Stomach (tissue), 9 donors: ENCODE results near the gene CR1L. TPM values are rescaled to one million over a fixed set of nuclear protein-coding genes. Genes with fewer than 3 reads are reported as not detected.

Experiments used
- DNase-seq, 2 donors: peaks; one replicate each; pipeline versions ENCODE4 v3.0.0 to v3.0.0-alpha.2; 2013 to 2019
- H3K27ac ChIP-seq, 5 donors: fragments of 200-600 bp in 4 of 5; sonication (generic) in 4 of 5; one replicate each; pipeline ENCODE4 v1.5.1; 2013 to 2019; ENCODE audit warnings: mild to moderate bottlenecking in 1 of 5, moderate library complexity in 1 of 5
- H3K27me3 ChIP-seq, 3 donors: fragments of 200-600 bp; sonication (generic); one replicate each; pipeline ENCODE4 v1.5.1; 2017 to 2019; ENCODE audit warnings: mixed run types in 1 of 3
- H3K36me3 ChIP-seq, 4 donors: fragments of 200-600 bp; sonication (generic); 1 replicate in 3 of 4; 2 replicates in 1 of 4; pipeline ENCODE4 v1.5.1; 2016 to 2019
- H3K4me1 ChIP-seq, 4 donors: fragments of 200-600 bp; sonication (generic); one replicate each; pipeline ENCODE4 v1.5.1; 2016 to 2019
- H3K4me3 ChIP-seq, 4 donors: fragments of 200-600 bp; sonication (generic) in 3 of 4; one replicate each; pipeline ENCODE4 v1.5.1; 2016 to 2019; ENCODE audit warnings: mild to moderate bottlenecking in 1 of 4
- H3K9me3 ChIP-seq, 4 donors: fragments of 200-600 bp; sonication (generic); one replicate each; pipeline ENCODE4 v1.5.1; 2016 to 2019
- EP300 ChIP-seq: sonication (generic); formaldehyde crosslinking; IDR thresholded peaks from one replicate; pipeline ENCODE4 v1.6.1; 2017; ENCODE audit warnings: antibody characterized with exemption
- POLR2A ChIP-seq, 4 donors: fragments of 450-650 bp; IDR thresholded peaks; one replicate each; pipeline ENCODE4 v1.6.1; 2016; ENCODE audit warnings: antibody characterized with exemption in 4 of 4, control low read depth in 2 of 4, mild to moderate bottlenecking in 1 of 4, moderate library complexity in 1 of 4
- POLR2AphosphoS5 ChIP-seq, 3 donors: sonication (generic); formaldehyde crosslinking; IDR thresholded peaks; one replicate each; pipeline ENCODE4 v1.6.1; 2016; ENCODE audit warnings: antibody characterized with exemption in 3 of 3
- WGBS, 5 donors: extraction: QIAGEN DNeasy Blood & Tissue Kit in 3 of 5; methylation state at CpG; one replicate each; pipeline versions ENCODE4 v1.1.5 to v1.1.7; 2013 to 2018; 5-methylcytosine and 5-hydroxymethylcytosine counted together
- intact Hi-C: fragments of 100-400 bp; cut with DNase I; formaldehyde crosslinking; loops from one replicate; pipeline ENCODE4 v1.15.1; 2023; ENCODE audit warnings: low total_unique reads
- polyA plus RNA-seq, 3 donors: library from polyadenylated mRNA; stranded (reverse); fragments of 200-250 nt; gene quantifications; one replicate each; pipeline ENCODE4 v1.2.3, GENCODE V29; 2013
- total RNA-seq, 5 donors: library from RNA; depleted of rRNA; stranded (reverse); fragments of >200 nt; gene quantifications; one replicate each; pipeline versions ENCODE4 v1.1.0 to v1.2.3, GENCODE V29; 2014 to 2016
- TF ChIP-seq, protein P1 (sequence below), 7 experiments: fragments of 450-650 bp in 4 of 7; fragments of 200-600 bp in 3 of 7; sonication (generic) in 3 of 7; IDR thresholded peaks; one replicate each; pipeline ENCODE4 v1.5.1; 2016 to 2019; ENCODE audit warnings: antibody characterized with exemption in 7 of 7, control low read depth in 2 of 7, mild to moderate bottlenecking in 1 of 7
- donor health status: healthy with polysubstance abuse.
- donor health status: Bipolar disorder and iron deficiency.
- donor health status: healthy.

CR1L gene
- total and polyA plus RNA-seq, 8 donors = 1.7 TPM; not detected in 7

DNA sequence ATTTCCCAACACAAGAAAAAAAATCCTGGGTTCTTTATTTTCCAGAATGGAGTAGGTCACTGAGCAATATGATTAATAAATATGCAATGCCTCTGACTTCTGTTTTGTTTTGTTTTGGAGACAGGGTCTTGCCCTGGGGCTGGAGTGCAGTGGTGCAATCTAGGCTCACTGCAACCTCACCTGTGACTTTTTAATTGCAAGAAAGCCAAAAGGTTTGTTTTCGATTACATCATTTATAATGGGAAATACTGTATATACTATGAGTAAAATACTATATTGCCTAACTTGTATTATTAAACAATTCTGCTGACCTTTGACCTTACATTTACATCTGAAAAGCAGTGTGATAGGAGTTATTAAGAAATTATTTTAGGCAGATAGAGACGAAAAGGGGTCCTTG, 95.3 kb downstream of the CR1L start:
- H3K9me3 ChIP-seq = no peaks in the 10 kb centered on the region
- H3K4me3 ChIP-seq = no peak overlapping the region
- intact Hi-C loops = no loop called here
- no peaks in the 10 kb centered on the region for H3K27me3 ChIP-seq
- no peaks in the 10 kb centered on the region for H3K36me3 ChIP-seq
- H3K27ac ChIP-seq = no peak overlapping the region
- DNase-seq = no peak
- TF ChIP-seq EP300 = no peak
- TF ChIP-seq, protein P1, sequence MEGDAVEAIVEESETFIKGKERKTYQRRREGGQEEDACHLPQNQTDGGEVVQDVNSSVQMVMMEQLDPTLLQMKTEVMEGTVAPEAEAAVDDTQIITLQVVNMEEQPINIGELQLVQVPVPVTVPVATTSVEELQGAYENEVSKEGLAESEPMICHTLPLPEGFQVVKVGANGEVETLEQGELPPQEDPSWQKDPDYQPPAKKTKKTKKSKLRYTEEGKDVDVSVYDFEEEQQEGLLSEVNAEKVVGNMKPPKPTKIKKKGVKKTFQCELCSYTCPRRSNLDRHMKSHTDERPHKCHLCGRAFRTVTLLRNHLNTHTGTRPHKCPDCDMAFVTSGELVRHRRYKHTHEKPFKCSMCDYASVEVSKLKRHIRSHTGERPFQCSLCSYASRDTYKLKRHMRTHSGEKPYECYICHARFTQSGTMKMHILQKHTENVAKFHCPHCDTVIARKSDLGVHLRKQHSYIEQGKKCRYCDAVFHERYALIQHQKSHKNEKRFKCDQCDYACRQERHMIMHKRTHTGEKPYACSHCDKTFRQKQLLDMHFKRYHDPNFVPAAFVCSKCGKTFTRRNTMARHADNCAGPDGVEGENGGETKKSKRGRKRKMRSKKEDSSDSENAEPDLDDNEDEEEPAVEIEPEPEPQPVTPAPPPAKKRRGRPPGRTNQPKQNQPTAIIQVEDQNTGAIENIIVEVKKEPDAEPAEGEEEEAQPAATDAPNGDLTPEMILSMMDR (IDR thresholded peaks at IDR 0.05) = no peak
- no peak for TF ChIP-seq POLR2A (IDR thresholded peaks at IDR 0.05)
- no peak for TF ChIP-seq POLR2AphosphoS5 (IDR thresholded peaks at IDR 0.05)
- 73 to 83% (median 77%) methylated on average over 2 of the region's 2 CpGs for WGBS, 5 donors
- no peaks in the 10 kb centered on the region for H3K4me1 ChIP-seq

DNA sequence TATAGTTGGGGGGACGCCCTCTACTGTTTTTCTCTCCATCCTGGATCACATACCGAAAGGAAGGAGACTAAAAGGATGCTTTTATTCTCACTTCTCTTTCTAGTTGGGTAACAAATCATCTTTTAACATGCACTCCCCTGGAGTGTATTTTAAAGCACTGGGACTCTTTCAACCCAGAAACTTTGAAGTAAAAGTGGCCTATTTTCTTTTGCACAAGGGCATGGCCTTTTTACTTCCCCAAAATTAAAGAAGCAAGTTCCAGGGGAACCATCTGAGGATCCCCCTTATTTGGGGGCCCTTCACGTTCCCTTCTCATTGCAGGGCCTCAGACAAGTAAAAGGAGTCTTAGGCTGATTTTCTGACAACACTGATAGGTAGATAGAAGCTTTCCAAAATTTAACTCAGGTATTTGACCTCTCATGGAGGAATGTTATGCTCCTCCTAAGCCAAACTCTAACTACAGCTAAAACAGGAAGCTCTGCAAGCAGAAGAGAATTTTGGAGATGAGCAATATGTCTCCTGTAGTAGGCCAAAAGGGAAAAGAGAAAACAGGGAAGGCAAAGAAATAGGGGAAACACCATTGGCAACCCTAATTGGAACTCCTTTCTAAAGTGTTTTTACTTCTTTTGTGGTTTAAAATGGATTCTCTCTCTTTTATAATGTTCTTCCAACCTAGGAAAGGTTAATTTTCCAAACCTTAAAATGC, 98.1 kb downstream of the CR1L start:
- no peak overlapping the region for H3K27ac ChIP-seq
- intact Hi-C loops = no loop called here

DNA sequence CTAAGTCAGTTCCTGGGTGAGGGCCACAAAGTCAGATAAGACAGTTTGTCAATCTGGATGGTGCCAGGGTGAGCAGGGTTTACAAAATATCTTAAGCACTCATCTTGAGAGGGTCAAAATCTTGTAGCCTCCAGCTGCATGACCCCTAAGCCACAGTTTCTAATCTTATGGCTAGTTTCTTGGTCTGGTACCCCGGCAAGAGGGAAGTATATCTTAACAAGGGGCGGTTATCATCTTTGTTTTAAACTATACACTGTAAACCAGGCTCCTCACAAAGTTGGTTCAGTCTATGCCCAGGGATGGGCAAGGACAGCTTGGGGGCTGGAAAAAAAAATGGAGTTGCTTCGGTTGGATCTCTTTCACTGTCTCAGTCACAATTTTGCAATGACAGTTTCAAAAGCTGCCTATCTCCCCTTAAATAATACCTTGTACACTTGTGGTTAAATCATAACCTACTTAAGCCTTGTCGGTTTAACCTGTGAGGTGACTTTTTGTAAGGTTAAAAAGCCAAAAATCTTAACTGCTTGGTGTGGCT, 99.1 kb downstream of the CR1L start:
- DNase-seq = no peak
- 86 to 91% (median 88%) methylated on average over 4 of the region's 4 CpGs for WGBS, 5 donors
- intact Hi-C loops = no loop called here
- H3K36me3 ChIP-seq = no peaks in the 10 kb centered on the region
- no peak overlapping the region for H3K27ac ChIP-seq
- no peak overlapping the region for H3K4me3 ChIP-seq
- TF ChIP-seq POLR2AphosphoS5 (IDR thresholded peaks at IDR 0.05) (no peak), EP300 (no peak), POLR2A (IDR thresholded peaks at IDR 0.05) (no peak)
- TF ChIP-seq, protein P1 (IDR thresholded peaks at IDR 0.05) = no peak
- no peaks in the 10 kb centered on the region for H3K27me3 ChIP-seq
- H3K9me3 ChIP-seq = no peaks in the 10 kb centered on the region
- H3K4me1 ChIP-seq = peaks cover 0 to 15% (median 5%) of the 10 kb centered on the region in 4 donors

More for the DNA sequence above, 98.1 kb downstream of the CR1L start:
- DNase-seq = no peak
- H3K4me3 ChIP-seq = no peak overlapping the region
- TF ChIP-seq EP300 (no peak), POLR2A (IDR thresholded peaks at IDR 0.05) (no peak), POLR2AphosphoS5 (IDR thresholded peaks at IDR 0.05) (no peak)
- TF ChIP-seq, protein P1 (IDR thresholded peaks at IDR 0.05) = no peak
- H3K27me3 ChIP-seq = no peaks in the 10 kb centered on the region
- H3K9me3 ChIP-seq = no peaks in the 10 kb centered on the region
- WGBS, 5 donors = 83 to 93% (median 85%) methylated on average over 3 of the region's 3 CpGs
- H3K36me3 ChIP-seq = no peaks in the 10 kb centered on the region
- peaks cover 0 to 7% (median 0%) of the 10 kb centered on the region in 4 donors for H3K4me1 ChIP-seq

DNA sequence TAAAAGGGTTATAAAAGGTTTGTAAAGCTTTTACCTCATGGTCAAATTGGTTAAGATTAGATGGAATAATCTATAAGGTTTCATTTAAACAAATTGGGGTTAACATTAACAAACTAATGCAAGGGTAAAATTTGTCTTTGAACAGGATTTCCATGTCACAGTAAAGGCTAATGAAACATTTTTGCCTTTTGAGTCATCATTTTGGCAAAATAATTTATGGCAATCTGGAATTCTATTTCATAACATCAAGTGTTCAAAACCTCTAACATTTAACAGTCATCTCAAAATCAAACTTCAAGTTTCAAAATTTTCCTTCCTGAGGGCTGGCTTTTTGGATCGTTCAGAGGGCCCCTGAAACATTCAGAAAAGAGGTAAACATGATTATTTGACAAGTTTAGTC, 100.4 kb downstream of the CR1L start:
- Histone ChIP-seq H3K36me3 (no peaks in the 10 kb centered on the region), H3K4me3 (no peak overlapping the region), H3K4me1 (peaks cover under 1 to 26% (median 11%) of the 10 kb centered on the region in 4 donors), H3K27me3 (no peaks in the 10 kb centered on the region), H3K27ac (no peak overlapping the region), H3K9me3 (no peaks in the 10 kb centered on the region)
- intact Hi-C loops = no loop called here
- no peak for DNase-seq
- TF ChIP-seq, protein P1 (IDR thresholded peaks at IDR 0.05) = no peak
- no peak for TF ChIP-seq POLR2A (IDR thresholded peaks at IDR 0.05)
- no peak for TF ChIP-seq POLR2AphosphoS5 (IDR thresholded peaks at IDR 0.05)
- TF ChIP-seq EP300 = no peak
- WGBS, 5 donors = 49 to 82% (median 75%) methylated on average over 1 of the region's 1 CpG
